Measurements from ENCODE around the gene NAV2.

NAV2 gene

DNA sequence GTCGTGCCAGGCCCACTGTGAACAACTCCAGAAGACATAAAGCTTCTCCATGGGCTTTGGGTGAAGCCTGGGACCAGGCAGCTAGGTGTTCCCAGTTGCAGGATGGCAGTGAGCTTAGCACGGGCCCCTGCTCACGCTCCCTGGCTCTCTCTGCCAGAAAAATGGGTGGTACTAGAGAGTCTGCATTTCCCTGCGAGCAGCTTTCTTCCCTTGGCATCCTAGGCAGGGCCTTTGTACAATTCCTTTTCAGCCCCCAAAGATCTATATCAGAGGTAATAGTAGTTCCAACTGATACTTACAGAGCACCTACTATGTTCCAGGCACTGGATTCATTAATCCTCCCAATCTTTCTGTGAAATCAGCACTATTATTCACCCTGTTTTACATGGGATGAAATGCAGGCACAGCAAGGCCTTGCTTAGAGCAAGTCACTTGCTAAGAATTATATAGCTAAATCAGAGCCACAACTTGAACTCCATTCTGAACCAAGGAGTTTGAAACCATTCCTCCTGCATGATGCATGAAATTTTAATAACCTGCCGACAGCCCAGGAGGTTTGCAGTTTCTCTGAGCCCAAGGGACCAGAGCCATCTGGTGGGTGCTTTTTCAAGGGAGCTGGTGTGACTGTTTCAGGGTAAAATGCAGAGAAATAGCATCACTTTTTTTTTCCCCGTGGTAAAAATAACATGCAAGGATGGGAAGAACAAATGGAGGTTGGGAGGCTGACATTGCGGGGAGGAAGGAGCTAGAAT, 22.7 kb downstream of the NAV2 start:
- in situ Hi-C loops (cut with HindIII; ENCODE audit: low pct_ligation_motif_present, low pct_unique_long_range_greater_than_20kb, low sequenced_read_pairs): loop anchor here (25.0 kb wide), 1 partner anchor 173 kb away; no protein-coding TSS in a partner anchor
- no peak for DNase-seq

DNA sequence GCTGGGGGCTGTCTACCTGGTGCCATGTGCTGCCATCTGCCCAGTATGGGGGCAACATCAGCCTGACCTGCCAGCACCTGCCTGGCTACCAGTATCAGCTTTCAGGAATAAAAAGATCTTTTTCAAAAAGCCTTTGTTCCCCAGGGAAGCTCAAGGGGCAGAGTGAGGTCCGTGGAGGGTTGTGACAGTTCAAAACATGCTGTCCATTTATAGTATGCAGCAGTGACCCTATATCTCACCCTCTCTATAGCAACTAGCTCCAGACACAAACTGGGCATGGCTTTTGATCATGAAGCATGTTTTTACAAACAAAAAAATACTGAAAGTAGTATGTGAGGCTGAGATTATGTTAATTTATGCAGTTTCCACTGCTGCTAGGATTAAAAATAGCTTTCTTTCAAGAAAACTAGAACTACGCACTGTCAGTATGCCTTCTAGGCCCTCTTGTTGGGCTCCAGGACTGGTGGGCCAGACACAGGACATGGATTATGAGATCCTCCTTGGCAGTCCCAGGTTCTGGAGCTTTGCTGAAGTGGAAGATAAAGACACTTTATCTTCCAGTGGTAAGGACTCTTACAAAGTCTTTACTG, 23.4 kb downstream of the NAV2 start:
- in situ Hi-C loops (cut with HindIII; ENCODE audit: low pct_ligation_motif_present, low pct_unique_long_range_greater_than_20kb, low sequenced_read_pairs): loop anchor here (25.0 kb wide), 1 partner anchor 174 kb away; no protein-coding TSS in a partner anchor
- no peak for DNase-seq

DNA sequence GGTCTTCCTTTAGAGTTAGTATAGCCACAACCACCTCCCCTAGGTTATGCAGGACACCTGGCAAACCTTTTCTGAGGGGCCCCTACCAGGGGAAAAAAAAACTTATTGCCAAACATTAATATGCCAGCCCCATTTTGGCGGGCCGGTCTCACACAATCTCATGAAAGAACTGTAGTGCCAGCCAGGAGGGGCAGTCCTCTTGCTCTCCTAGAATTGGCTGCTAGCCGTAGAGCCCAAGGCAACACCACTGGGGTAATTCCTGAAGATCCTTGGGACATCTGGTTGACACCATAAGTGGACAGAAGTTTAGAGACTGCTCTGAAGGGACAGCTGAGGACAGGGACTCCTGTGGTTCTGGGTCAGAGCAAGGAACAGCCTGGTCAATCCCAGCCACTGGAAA, 24.2 kb downstream of the NAV2 start:
- in situ Hi-C loops (cut with HindIII; ENCODE audit: low pct_ligation_motif_present, low pct_unique_long_range_greater_than_20kb, low sequenced_read_pairs): loop anchor here (25.0 kb wide), 1 partner anchor 175 kb away; no protein-coding TSS in a partner anchor
- no peak for DNase-seq

DNA sequence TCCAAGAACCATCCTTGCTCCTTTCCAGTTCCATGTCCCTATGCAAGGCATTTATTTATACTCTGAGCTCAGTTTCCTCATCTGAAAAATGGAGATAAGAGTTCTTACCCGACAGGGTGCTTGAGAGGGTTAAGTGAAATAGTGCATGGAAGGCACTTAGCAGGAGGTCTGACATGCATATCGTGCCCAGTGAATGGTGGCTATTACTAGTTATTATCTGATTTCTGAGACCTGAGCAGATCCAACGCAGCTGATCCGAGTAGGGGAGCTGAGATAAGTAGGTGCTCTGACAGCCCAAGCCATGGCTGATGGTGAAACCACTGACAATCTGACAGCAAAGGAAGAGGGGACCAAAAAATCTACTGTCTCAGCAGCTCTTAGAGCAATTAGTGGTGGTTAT, 24.9 kb downstream of the NAV2 start:
- DNase-seq: no peak
- in situ Hi-C loops (cut with HindIII; ENCODE audit: low pct_ligation_motif_present, low pct_unique_long_range_greater_than_20kb, low sequenced_read_pairs): loop anchor here (25.0 kb wide), 1 partner anchor 175 kb away; no protein-coding TSS in a partner anchor

DNA sequence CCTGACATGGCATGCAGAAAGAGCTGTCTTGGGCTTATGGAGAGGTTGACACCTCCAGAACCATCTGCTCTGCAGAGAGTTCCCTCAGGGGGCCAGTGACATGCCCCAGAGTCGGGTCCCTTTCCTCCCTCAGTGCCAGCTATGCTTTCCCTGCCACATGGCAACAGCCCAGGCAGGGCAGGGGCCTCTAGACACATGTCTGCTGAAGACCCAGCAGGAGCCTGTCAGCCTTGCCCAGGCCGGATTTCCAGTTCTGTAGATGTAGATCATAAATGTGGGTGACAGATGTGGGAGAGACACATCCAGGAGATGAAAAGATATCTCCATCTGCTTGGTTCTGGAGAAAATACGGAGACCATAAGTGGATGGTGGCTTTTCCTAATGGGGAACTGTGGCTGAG, 25.5 kb downstream of the NAV2 start:
- no peak for DNase-seq
- in situ Hi-C loops (cut with HindIII; ENCODE audit: low pct_ligation_motif_present, low pct_unique_long_range_greater_than_20kb, low sequenced_read_pairs): loop anchor here (25.0 kb wide), 1 partner anchor 176 kb away; no protein-coding TSS in a partner anchor

DNA sequence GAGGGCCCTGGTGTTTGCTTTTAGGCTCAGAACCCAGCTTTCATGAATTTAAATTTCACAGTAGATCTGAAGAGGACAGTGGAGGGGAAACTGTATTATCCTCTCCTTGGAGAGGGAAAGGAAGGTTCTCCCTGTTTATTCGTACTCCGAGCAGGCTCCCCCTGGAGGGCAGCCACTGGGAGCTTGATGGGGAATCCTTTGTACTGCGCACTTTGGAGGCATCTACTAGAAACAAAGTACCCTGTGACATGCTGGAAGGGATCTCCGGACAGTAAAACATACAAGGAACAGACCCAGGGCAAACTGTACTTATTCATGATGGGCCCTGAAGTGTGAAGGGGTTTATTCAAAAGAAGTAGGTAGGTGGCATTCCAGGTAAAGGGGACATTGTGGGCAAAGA, 27.2 kb downstream of the NAV2 start:
- DNase-seq: peak; percentile 14
- in situ Hi-C loops (cut with HindIII; ENCODE audit: low pct_ligation_motif_present, low pct_unique_long_range_greater_than_20kb, low sequenced_read_pairs): loop anchor here (25.0 kb wide), 1 partner anchor 178 kb away; no protein-coding TSS in a partner anchor

DNA sequence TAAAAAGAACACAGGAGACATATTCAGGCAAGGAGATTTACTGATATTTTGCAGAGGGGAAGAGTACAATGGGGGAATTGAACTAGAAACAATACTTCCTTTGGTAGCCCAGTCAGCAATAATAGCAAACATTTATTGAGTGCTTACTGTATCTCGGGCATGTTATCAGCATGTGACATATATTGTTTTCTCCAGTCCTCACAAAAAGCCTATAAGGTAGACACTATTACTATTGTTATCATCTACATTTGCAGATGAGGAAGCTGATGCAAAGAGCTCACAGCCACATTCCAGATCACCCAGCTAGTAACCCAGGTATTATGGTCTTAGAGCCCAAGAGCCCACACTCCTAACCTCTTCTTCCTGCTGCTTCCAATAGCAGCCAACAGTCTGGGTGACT, 27.9 kb downstream of the NAV2 start:
- in situ Hi-C loops (cut with HindIII; ENCODE audit: low pct_ligation_motif_present, low pct_unique_long_range_greater_than_20kb, low sequenced_read_pairs): loop anchor here (25.0 kb wide), 1 partner anchor 178 kb away; no protein-coding TSS in a partner anchor
- no peak for DNase-seq

DNA sequence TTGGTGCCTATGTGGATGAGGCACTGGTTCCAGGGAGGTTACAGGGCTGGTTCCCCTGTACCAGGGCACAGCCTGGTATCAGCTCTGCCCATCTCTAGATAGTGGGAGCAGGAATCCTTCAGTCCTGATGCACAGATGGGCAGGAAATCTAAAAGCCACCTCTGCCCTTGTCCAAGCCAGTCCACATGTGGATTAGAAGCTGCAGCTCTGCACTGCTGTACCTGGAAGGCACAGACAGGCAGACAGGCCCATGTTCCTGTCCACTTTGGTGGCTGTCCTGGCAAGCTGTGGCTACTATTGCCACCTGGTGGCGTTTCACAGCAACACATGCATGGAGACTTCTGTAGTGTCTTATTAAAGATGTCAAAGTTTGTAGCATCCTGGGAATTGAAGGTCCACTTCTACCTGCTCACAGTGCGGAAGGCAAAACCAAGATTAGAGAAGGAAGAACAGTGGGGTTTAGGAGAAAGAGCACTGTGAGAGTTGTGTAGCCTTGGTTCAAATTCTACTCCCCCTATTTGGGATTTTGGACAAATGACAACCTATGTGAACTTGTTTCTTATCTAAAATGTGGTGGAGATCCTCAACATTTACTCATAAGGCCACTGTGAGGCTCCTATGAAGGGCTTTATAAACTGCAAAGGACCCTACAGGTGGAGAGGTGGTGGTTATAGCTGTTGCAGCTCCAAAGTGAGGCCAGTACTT, 30.1 kb downstream of the NAV2 start:
- in situ Hi-C loops (cut with HindIII; ENCODE audit: low pct_ligation_motif_present, low pct_unique_long_range_greater_than_20kb, low sequenced_read_pairs): loop anchor here (25.0 kb wide), 1 partner anchor 180 kb away; no protein-coding TSS in a partner anchor
- peak; percentile 70 for DNase-seq

DNA sequence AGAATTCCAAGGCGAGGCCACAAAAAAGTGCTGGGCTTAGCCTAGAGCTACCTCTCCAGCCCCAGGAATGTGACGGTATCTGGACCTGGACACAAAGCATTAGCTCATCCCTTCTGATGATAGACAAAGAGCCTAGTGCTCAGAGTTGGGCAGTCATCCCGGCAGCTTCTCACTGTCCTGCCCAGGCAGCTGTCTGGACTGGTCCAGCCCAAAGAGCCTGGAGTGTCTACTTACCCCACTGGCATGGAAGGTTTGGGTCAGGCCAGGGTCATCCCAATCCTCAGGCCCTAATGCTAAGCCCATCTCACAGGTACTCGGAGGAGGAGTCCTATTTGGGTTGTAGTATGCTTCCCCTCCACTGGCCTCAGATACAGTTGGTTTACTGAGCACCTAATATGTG, 31.0 kb downstream of the NAV2 start:
- DNase-seq: no peak
- in situ Hi-C loops (cut with HindIII; ENCODE audit: low pct_ligation_motif_present, low pct_unique_long_range_greater_than_20kb, low sequenced_read_pairs): loop anchor here (25.0 kb wide), 1 partner anchor 181 kb away; no protein-coding TSS in a partner anchor

DNA sequence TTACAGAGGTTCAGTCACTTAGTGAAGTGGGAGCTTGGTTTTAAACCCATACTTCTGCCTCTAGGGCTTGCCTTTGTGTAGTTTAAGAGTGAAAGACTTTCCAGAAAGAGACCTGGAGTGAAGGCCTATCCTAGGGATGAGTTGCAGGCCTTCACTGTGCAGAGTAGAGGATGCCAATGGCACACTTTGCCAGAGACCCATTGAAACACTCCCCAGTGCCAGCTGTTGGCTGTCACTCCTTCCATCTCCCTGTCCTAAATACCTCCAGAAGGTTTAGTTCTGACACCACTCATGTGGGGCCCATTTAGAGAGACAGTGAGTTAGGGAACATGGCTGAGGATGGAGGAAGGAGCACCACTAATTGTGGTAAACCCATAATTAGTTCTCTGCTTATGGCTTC, 31.5 kb downstream of the NAV2 start:
- in situ Hi-C loops (cut with HindIII; ENCODE audit: low pct_ligation_motif_present, low pct_unique_long_range_greater_than_20kb, low sequenced_read_pairs): loop anchor here (25.0 kb wide), 1 partner anchor 182 kb away; no protein-coding TSS in a partner anchor
- no peak for DNase-seq

DNA sequence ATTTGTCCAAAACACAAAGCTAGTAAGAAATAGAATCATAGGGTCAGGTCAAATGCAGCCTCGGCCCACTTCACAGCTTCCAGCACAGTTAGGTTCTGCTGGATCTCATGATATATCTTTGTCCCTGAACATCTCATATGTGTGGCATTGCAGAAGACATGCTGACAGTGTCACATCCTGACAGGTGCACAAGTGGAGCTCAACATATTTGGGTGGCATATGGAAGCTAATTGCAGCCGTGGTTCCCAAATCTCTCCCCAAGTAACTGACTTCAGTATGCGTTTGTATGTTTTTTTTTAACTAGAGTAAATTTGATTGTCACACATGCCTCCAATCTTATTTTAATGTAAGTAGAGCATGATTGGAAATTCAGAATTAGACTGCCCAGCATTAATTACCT, 33.4 kb downstream of the NAV2 start:
- in situ Hi-C loops (cut with HindIII; ENCODE audit: low pct_ligation_motif_present, low pct_unique_long_range_greater_than_20kb, low sequenced_read_pairs): loop anchor here (25.0 kb wide), 1 partner anchor 184 kb away; no protein-coding TSS in a partner anchor
- DNase-seq: no peak

DNA sequence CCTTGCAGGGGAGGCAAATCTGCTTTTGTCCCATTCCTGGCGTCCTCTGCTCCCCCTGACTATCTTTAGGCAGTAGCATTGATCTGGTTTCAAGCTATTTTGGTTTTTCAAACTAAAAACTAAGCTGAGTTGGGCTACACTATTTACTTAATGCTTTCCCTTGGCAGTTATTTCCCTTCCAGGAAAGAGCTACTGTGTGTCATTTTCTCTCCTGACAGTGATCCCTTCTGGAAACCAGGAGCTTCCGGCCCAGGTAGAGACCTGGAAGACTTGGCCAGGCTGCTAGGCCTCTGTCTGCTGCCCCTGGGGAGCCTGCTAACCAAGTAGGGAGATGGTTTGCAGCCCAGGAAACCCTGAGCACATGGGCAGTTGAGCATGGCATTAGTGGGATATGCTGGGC, 35.0 kb downstream of the NAV2 start:
- DNase-seq: no peak
- in situ Hi-C loops (cut with HindIII; ENCODE audit: low pct_ligation_motif_present, low pct_unique_long_range_greater_than_20kb, low sequenced_read_pairs): loop anchor here (25.0 kb wide), 1 partner anchor 185 kb away; no protein-coding TSS in a partner anchor

DNA sequence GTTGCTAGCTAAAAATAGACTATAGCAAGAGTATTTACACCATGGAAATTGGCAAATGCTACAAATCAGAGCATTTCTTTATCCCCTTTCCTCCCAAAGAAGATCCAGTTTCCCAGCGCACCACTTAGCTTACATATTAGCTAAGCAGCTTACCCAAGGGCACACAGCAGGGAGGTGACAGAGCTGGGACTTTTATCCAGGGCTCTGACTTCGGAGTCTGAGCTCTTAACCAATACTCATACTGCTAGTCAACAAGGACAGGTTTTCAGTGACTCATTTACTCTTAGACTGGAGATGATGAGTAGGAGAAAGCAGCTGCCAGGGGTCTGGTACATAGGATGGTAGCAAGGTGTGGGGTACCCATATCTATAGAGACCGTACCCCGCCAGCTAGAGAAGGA, 38.4 kb downstream of the NAV2 start:
- in situ Hi-C loops (cut with HindIII; ENCODE audit: low pct_ligation_motif_present, low pct_unique_long_range_greater_than_20kb, low sequenced_read_pairs): no loop called here
- no peak for DNase-seq

DNA sequence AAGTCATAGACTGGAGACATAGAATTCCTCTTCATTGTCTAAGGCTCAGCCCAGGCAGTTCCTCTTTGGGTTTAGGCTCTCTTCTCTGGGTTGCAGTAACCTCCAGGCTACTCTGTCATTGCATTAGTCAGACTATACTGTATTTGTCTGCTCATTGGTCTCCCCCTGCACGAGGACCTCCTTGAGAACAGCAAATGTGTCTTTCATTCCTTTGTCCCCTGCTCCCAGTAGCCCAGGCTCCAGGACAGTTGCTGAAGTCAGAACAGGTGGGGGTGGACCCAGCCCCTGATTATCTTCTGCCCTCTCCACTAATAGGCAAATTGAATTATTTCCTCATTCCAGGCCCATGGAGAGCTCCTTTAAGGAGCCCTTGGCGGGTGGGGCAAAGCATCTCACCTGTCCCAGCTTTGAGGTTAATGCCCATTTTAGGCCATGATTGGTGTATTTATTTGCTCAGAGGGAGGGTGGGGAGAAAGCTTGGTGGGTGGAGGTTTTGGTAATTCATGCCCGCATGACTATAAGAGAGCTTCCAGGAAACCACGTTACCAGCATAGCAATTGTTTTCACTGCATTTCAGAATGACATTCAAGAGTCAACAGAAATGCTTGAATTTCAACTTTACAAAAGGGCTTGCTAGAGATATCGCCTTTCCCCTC, 40.9 kb downstream of the NAV2 start:
- DNase-seq: no peak
- in situ Hi-C loops (cut with HindIII; ENCODE audit: low pct_ligation_motif_present, low pct_unique_long_range_greater_than_20kb, low sequenced_read_pairs): no loop called here

DNA sequence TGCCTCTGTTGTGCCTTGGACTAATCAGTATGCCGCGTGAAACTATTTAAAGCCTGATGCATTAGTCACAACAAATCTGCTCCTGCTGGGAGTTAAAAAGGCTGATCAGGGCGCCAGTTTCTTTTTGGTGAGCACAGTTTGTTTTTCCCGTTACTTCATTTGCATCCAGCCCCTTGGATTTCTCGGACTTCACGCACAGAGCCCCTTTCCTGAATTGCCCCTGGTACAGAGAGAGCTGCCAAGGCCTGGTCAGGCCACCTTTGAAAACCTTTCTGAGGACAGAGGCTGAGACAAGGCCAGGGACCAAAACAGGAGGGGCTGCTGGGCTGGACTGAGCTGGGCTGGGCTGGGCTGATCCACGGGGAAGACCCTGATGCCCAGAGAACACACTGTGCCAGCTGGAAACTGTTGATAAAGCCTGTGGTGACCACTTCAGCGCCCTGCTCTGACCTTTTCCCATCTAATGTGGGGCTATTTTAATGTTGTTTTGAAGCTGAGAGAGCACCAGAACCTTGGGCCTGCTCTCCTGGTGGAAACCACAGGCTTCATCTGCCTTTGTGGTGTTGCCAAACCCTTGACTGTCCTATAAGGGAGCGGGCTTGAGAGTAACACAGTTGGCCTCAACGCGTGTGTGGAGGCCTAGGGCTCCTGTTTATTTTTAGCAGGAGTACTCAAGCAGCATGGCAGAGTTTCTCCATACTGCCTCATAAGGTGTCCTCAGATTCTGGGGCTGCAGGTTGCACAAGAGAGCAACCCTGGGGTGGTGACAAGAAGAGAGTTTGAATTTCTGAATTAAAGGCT, 44.2 kb downstream of the NAV2 start:
- DNase-seq: no peak
- in situ Hi-C loops (cut with HindIII; ENCODE audit: low pct_ligation_motif_present, low pct_unique_long_range_greater_than_20kb, low sequenced_read_pairs): no loop called here

DNA sequence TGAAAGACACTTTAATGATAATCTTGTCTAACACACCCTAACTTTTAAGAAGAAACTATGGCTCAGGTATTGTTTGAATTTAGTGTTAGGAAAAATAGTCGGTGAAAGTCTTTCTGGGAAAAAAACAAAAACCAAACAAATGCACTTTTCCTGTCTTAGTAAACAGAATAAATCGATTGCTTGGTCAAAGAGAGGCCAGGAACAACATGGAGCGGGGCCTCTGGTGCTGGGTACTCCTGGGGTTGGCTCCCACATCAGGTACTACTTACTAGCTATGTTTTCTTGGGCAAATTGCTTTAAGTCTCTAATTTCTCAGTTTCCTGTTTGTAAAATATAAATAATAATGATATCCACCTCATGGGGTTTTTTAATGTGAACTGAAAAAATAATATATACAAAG, 46.8 kb downstream of the NAV2 start:
- in situ Hi-C loops (cut with HindIII; ENCODE audit: low pct_ligation_motif_present, low pct_unique_long_range_greater_than_20kb, low sequenced_read_pairs): no loop called here
- DNase-seq: no peak

DNA sequence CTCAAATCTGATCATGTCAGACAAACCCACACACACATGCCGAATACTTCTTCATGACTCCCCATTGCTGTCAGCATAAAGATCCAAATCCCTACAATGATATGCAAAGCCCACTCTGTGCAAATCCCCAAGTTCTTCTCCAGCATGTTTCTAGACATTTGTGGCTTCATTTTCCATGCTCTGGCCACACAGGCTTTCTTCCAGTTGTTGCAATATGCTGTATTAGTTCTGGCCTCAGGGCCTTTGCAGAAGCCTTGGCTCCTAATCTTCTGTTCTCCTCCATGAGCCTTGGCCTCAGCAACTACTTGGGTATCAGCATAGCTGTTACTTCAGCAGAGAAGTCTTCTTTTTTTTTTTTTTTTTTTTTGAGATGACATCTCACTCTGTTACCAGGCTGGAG, 49.6 kb downstream of the NAV2 start:
- DNase-seq: no peak
- in situ Hi-C loops (cut with HindIII; ENCODE audit: low pct_ligation_motif_present, low pct_unique_long_range_greater_than_20kb, low sequenced_read_pairs): no loop called here

DNA sequence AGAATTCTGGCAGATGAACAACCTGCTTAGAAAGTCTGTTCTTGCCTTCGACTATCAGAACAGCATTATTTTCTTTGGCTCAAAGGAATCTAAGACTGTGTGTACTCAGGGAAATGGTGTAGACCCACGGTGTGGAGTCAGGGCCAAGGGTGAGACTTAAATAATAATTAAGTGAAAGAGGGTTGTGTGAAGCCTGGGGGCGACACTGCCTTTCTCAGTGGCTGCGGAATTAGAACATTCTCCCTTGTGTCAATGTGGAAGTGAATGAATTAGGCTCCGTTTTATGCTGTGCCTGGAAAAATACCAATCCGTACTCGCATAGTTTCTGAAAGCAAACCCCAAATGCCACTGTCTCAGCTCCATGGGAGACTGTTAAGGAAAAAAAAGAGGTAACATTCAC, 50.7 kb downstream of the NAV2 start:
- in situ Hi-C loops (cut with HindIII; ENCODE audit: low pct_ligation_motif_present, low pct_unique_long_range_greater_than_20kb, low sequenced_read_pairs): no loop called here
- DNase-seq: no peak

All from ACHN (cell line).